Motor neuron (in vitro differentiated cells): ENCODE data around the gene LRRC8B. TPM values are rescaled to one million over a fixed set of nuclear protein-coding genes. Genes with fewer than 3 reads are reported as not detected.

Source experiments
- ATAC-seq, 8 experiments: fragments of 200-7000 bp; cut with Tn5 transposase; replicated peaks in 6 of 8; 2 replicates each; pipeline ENCODE4 v1.8.0; 2021; ENCODE audit warnings: mild to moderate bottlenecking in 8 of 8, moderate library complexity in 8 of 8
- H3K27ac ChIP-seq, 2 donors: fragments of 250-450 bp; sonication (Bioruptor Pico); 2 replicates each; pipeline ENCODE4 v1.9.0; 2021; ENCODE audit warnings: antibody characterized with exemption in 2 of 2, mild to moderate bottlenecking in 2 of 2, moderate library complexity in 1 of 2
- H3K4me1 ChIP-seq, 2 donors: fragments of 250-450 bp; sonication (Bioruptor Pico); replicated peaks in 1 of 2; 2 replicates each; pipeline ENCODE4 v1.6.1; 2021; ENCODE audit warnings: antibody characterized with exemption in 2 of 2, mild to moderate bottlenecking in 2 of 2, moderate library complexity in 1 of 2
- H3K4me3 ChIP-seq, 5 donors: fragments of 250-450 bp; sonication (Bioruptor Pico); 2 replicates each; pipeline ENCODE4 v1.9.0; 2021; ENCODE audit warnings: antibody characterized with exemption in 5 of 5, mild to moderate bottlenecking in 5 of 5, moderate library complexity in 4 of 5
- WGBS, 10 experiments: fragments of 450-650 bp; shearing (Covaris generic); methylation state at CpG; one replicate each; pipeline ENCODE4 v1.0.0; 2022; 5-methylcytosine and 5-hydroxymethylcytosine counted together
- in situ Hi-C, 9 experiments: fragments of 400-800 bp; cut with MboI; loops; one replicate each; pipeline ENCODE4 v1.15.0; 2021; ENCODE audit warnings: low sequenced_read_pairs in 9 of 9, low pct_unique_long_range_greater_than_20kb in 2 of 9; ENCODE audit not compliant: unreplicated experiment in 9 of 9
- total RNA-seq, 8 experiments: library from RNA; unstranded; fragments of 300-600 nt; gene quantifications; 2 replicates each; pipeline versions ENCODE4 v1.2.3 to v1.2.4, GENCODE V29; 2022

Gene LRRC8B
- total RNA-seq, 8 experiments from 2014 or later = 4.2 to 37.3 (median 16.5) TPM

- peaks cover 23 to 25% of the 10 kb centered on the region in 2 donors for H3K4me1 ChIP-seq
- WGBS, 10 experiments = 8 to 100% (median 30%) methylated on average over 1 to 2 of the region's 2 CpGs
- H3K4me3 ChIP-seq = peak overlapping the region in 1 of 5 donors; percentile 2
- H3K27ac ChIP-seq = no peak overlapping the region
- ATAC-seq = no peak
- in situ Hi-C loops = no loop called here
These were observed 3.2 kb downstream of the LRRC8B start for GRCh38 chr1:89527750-89528381.

GRCh38 chr1:89528382-89528780 lies 3.8 kb downstream of the LRRC8B start:
- no peak overlapping the region for H3K4me3 ChIP-seq
- in situ Hi-C loops = no loop called here
- no peak overlapping the region for H3K27ac ChIP-seq
- no peak for ATAC-seq
- H3K4me1 ChIP-seq = peaks cover 20 to 21% of the 10 kb centered on the region in 2 donors

- Histone ChIP-seq H3K27ac (no peak overlapping the region), H3K4me1 (peaks cover 19 to 21% of the 10 kb centered on the region in 2 donors), H3K4me3 (no peak overlapping the region)
- in situ Hi-C loops = no loop called here
- 82 to 100% (median 92%) methylated on average over 1 to 2 of the region's 2 CpGs; no CpG with 5 or more reads in 1 of the 10 experiments for WGBS, 10 experiments
- no peak for ATAC-seq
These were observed 4.6 kb downstream of the LRRC8B start for GRCh38 chr1:89529196-89529595.

- no peak overlapping the region for H3K4me3 ChIP-seq
- H3K27ac ChIP-seq = no peak overlapping the region
- peaks cover 18 to 21% of the 10 kb centered on the region in 2 donors for H3K4me1 ChIP-seq
- WGBS, 10 experiments = 65 to 100% (median 88%) methylated on average over 1 to 8 of the region's 8 CpGs; no CpG with 5 or more reads in 1 of the 10 experiments
- in situ Hi-C loops = no loop called here
- ATAC-seq = peak in 2 of 8 experiments; percentile 75 to 80
These were observed 5.9 kb downstream of the LRRC8B start for GRCh38 chr1:89530444-89531089.

- Histone ChIP-seq H3K4me1 (peaks cover 13 to 16% of the 10 kb centered on the region in 2 donors), H3K4me3 (no peak overlapping the region), H3K27ac (no peak overlapping the region)
- ATAC-seq = no peak
- in situ Hi-C loops = no loop called here
- 40 to 100% (median 89%) methylated on average over 1 to 3 of the region's 3 CpGs; no CpG with 5 or more reads in 2 of the 10 experiments for WGBS, 10 experiments
These were observed 7.0 kb downstream of the LRRC8B start for GRCh38 chr1:89531480-89532139.

GRCh38 chr1:89532228-89532627 lies 7.6 kb downstream of the LRRC8B start:
- Histone ChIP-seq H3K4me3 (no peak overlapping the region), H3K4me1 (peaks cover 11 to 16% of the 10 kb centered on the region in 2 donors), H3K27ac (no peak overlapping the region)
- ATAC-seq = no peak
- in situ Hi-C loops = no loop called here
- WGBS, 10 experiments = 80 to 100% (median 92%) methylated on average over 1 to 4 of the region's 4 CpGs; no CpG with 5 or more reads in 3 of the 10 experiments

GRCh38 chr1:89532866-89533265 lies 8.2 kb downstream of the LRRC8B start:
- Histone ChIP-seq H3K4me3 (no peak overlapping the region), H3K4me1 (peaks cover 5 to 10% of the 10 kb centered on the region in 2 donors), H3K27ac (no peak overlapping the region)
- 63 to 100% (median 100%) methylated on average over 1 of the region's 1 CpG; no CpG with 5 or more reads in 2 of the 10 experiments for WGBS, 10 experiments
- no peak for ATAC-seq
- in situ Hi-C loops = no loop called here

- peaks cover 5 to 8% of the 10 kb centered on the region in 2 donors for H3K4me1 ChIP-seq
- no peak overlapping the region for H3K27ac ChIP-seq
- 92 to 100% (median 100%) methylated on average over 1 to 2 of the region's 2 CpGs; no CpG with 5 or more reads in 1 of the 10 experiments for WGBS, 10 experiments
- ATAC-seq = no peak
- no peak overlapping the region for H3K4me3 ChIP-seq
- in situ Hi-C loops = no loop called here
These were observed 10.9 kb downstream of the LRRC8B start for GRCh38 chr1:89535537-89535936.

- peaks cover 5 to 6% of the 10 kb centered on the region in 2 donors for H3K4me1 ChIP-seq
- no peak for ATAC-seq
- no peak overlapping the region for H3K4me3 ChIP-seq
- in situ Hi-C loops = no loop called here
- no peak overlapping the region for H3K27ac ChIP-seq
- 75 to 100% (median 94%) methylated on average over 1 to 5 of the region's 5 CpGs for WGBS, 10 experiments
These were observed 12.1 kb downstream of the LRRC8B start for GRCh38 chr1:89536555-89537341.

GRCh38 chr1:89538361-89538760 lies 13.7 kb downstream of the LRRC8B start:
- Histone ChIP-seq H3K4me1 (peaks cover 5 to 6% of the 10 kb centered on the region in 2 donors), H3K4me3 (no peak overlapping the region), H3K27ac (no peak overlapping the region)
- WGBS, 10 experiments = 25 to 100% (median 95%) methylated on average over 1 to 2 of the region's 2 CpGs; no CpG with 5 or more reads in 1 of the 10 experiments
- no peak for ATAC-seq
- in situ Hi-C loops = no loop called here

- in situ Hi-C loops = no loop called here
- ATAC-seq = peak in 1 of 8 experiments; percentile 22
- 70 to 100% (median 81%) methylated on average over 1 to 3 of the region's 3 CpGs for WGBS, 10 experiments
- Histone ChIP-seq H3K27ac (no peak overlapping the region), H3K4me3 (no peak overlapping the region), H3K4me1 (peaks cover 5 to 6% of the 10 kb centered on the region in 2 donors)
These were observed 14.5 kb downstream of the LRRC8B start for GRCh38 chr1:89539128-89539527.

- Histone ChIP-seq H3K4me3 (no peak overlapping the region), H3K4me1 (peaks cover 5 to 6% of the 10 kb centered on the region in 2 donors), H3K27ac (no peak overlapping the region)
- WGBS, 10 experiments = 87 to 100% (median 94%) methylated on average over 2 to 4 of the region's 4 CpGs; no CpG with 5 or more reads in 2 of the 10 experiments
- in situ Hi-C loops = no loop called here
- ATAC-seq = no peak
These were observed 15.9 kb downstream of the LRRC8B start for GRCh38 chr1:89540406-89540970.
